Suprapubic skin (tissue), 4 donors: Measurements from ENCODE around the gene MAPRE2. TPM values are rescaled to one million over a fixed set of nuclear protein-coding genes. Genes with fewer than 3 reads are reported as not detected.

Source experiments
- DNase-seq, 2 donors: peaks; one replicate each; pipeline ENCODE4 v3.0.0-alpha.2; 2019; ENCODE audit warnings: low spot score in 2 of 2
- H3K27ac ChIP-seq: fragments of 200-600 bp; sonication (generic); one replicate; pipeline ENCODE4 v1.5.1; 2019
- H3K27me3 ChIP-seq: fragments of 200-600 bp; sonication (generic); one replicate; pipeline ENCODE4 v1.5.1; 2019
- H3K36me3 ChIP-seq: fragments of 200-600 bp; sonication (generic); one replicate; pipeline ENCODE4 v1.5.1; 2019
- H3K4me1 ChIP-seq: fragments of 200-600 bp; sonication (generic); one replicate; pipeline ENCODE4 v1.5.1; 2019
- H3K4me3 ChIP-seq: fragments of 200-600 bp; sonication (generic); one replicate; pipeline ENCODE4 v1.5.1; 2019; ENCODE audit warnings: mild to moderate bottlenecking
- H3K9me3 ChIP-seq: fragments of 200-600 bp; sonication (generic); one replicate; pipeline ENCODE4 v1.5.1; 2019
- EP300 ChIP-seq: sonication (generic); formaldehyde crosslinking; IDR thresholded peaks from one replicate; pipeline ENCODE4 v1.6.1; 2017; ENCODE audit warnings: antibody characterized with exemption
- POLR2A ChIP-seq, 2 donors: fragments of 450-650 bp; IDR thresholded peaks; one replicate each; pipeline ENCODE4 v1.6.1; 2017; ENCODE audit warnings: antibody characterized with exemption in 2 of 2, mild to moderate bottlenecking in 2 of 2, moderate library complexity in 2 of 2
- POLR2AphosphoS5 ChIP-seq, 3 donors: sonication (generic); formaldehyde crosslinking; IDR thresholded peaks; one replicate each; pipeline ENCODE4 v1.6.1; 2017; ENCODE audit warnings: antibody characterized with exemption in 3 of 3
- WGBS: methylation state at CpG from one replicate; pipeline ENCODE4 v1.1.5; 2018; 5-methylcytosine and 5-hydroxymethylcytosine counted together
- total RNA-seq, 4 donors: library from RNA; depleted of rRNA; stranded (reverse); fragments of >200 nt; gene quantifications; one replicate each; pipeline ENCODE4 v1.1.0, GENCODE V29; 2016
- TF ChIP-seq, protein P1 (sequence below), 2 donors: fragments of 200-600 bp in 1 of 2; fragments of 450-650 bp in 1 of 2; sonication (generic) in 1 of 2; IDR thresholded peaks; one replicate each; pipeline ENCODE4 v1.5.1; 2016 to 2019; ENCODE audit warnings: antibody characterized with exemption in 2 of 2, mild to moderate bottlenecking in 1 of 2, moderate library complexity in 1 of 2

Gene MAPRE2
- total RNA-seq, 4 donors from 2014 or later, result 29.9 to 51.2 (median 37.2) TPM

DNA sequence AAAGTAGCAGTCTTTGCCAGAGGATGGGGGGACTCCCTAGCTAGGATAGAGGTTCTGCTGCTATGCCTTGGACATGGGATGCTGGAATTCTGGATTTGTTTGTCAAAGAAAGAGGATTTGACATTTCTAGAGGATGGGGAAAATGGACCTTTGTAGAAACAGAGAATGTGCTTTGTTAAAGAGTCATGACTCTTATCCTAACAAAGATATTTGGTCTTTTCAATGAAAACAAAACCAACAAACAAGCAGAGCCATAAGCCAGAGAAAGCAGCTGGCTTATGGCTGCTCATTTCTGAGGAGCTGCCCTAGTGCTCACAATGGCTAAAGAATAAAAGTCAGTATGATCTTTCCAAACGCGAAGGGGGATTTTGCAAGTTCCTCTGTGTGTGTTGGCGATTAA is 40.8 kb upstream of the MAPRE2 start:
- no peaks in the 10 kb centered on the region for H3K4me1 ChIP-seq
- WGBS, result 77% methylated on average over 3 of the region's 3 CpGs
- TF ChIP-seq, protein P1, sequence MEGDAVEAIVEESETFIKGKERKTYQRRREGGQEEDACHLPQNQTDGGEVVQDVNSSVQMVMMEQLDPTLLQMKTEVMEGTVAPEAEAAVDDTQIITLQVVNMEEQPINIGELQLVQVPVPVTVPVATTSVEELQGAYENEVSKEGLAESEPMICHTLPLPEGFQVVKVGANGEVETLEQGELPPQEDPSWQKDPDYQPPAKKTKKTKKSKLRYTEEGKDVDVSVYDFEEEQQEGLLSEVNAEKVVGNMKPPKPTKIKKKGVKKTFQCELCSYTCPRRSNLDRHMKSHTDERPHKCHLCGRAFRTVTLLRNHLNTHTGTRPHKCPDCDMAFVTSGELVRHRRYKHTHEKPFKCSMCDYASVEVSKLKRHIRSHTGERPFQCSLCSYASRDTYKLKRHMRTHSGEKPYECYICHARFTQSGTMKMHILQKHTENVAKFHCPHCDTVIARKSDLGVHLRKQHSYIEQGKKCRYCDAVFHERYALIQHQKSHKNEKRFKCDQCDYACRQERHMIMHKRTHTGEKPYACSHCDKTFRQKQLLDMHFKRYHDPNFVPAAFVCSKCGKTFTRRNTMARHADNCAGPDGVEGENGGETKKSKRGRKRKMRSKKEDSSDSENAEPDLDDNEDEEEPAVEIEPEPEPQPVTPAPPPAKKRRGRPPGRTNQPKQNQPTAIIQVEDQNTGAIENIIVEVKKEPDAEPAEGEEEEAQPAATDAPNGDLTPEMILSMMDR (IDR thresholded peaks at IDR 0.05), result no peak
- TF ChIP-seq POLR2AphosphoS5 (IDR thresholded peaks at IDR 0.05) (no peak), EP300 (no peak), POLR2A (IDR thresholded peaks at IDR 0.05) (no peak)
- H3K27me3 ChIP-seq, result no peaks in the 10 kb centered on the region
- no peaks in the 10 kb centered on the region for H3K9me3 ChIP-seq
- H3K4me3 ChIP-seq, result no peak overlapping the region
- H3K36me3 ChIP-seq, result no peaks in the 10 kb centered on the region
- H3K27ac ChIP-seq, result no peak overlapping the region
- DNase-seq, result no peak

DNA sequence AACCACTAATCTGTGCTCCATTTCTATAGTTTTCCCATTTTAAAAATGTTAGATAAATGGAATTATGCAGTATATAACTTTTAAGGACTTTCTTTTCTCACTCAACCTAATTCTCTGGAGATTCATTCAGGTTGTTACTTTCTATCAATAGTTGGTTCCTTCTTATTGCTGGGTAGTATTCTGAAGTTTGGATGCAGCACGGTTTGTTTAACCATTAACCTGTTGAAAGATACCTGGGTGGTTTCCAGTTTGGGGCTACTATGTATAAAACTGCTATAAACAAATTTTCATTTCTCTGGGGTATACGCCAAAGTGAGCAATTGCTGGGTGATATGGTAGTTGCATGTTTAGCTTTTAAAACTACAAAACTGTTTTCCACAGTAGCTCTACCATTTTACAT is 39.1 kb upstream of the MAPRE2 start:
- DNase-seq, result no peak
- H3K27me3 ChIP-seq, result no peaks in the 10 kb centered on the region
- H3K4me1 ChIP-seq, result no peaks in the 10 kb centered on the region
- TF ChIP-seq POLR2A (IDR thresholded peaks at IDR 0.05) (no peak), EP300 (no peak), POLR2AphosphoS5 (IDR thresholded peaks at IDR 0.05) (no peak)
- TF ChIP-seq, protein P1 (IDR thresholded peaks at IDR 0.05), result no peak
- H3K9me3 ChIP-seq, result no peaks in the 10 kb centered on the region
- WGBS, result 90% methylated on average over 2 of the region's 2 CpGs
- no peak overlapping the region for H3K27ac ChIP-seq
- no peaks in the 10 kb centered on the region for H3K36me3 ChIP-seq
- H3K4me3 ChIP-seq, result no peak overlapping the region

DNA sequence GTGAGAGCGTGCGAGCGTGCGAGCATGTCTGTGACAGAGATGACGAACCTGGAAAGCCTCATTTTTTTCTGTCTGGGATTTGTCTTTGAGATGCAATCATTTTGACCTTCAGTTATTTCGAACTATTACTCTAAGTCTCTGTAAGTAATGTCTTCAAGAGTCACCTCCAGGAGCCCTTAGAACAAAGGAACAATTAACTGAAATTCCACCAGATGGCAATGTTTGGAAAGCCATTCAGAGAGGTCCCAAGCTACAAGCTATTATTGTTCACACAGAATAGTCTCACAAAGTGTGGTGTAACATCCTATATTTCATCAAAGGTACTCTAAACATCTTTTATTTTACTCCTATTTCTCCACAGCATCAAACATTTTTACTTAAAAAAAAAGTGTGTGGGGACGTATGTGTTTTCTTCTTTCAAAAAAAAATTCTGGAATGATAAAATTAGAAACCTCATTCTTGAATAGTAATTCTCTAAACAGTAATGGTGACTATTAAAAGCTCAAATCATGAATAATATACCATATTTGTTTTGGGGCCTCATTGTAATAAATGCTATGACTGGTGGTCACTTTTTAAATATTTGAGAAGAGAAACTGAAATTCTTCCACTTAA is 35.1 kb upstream of the MAPRE2 start:
- Histone ChIP-seq H3K4me3 (no peak overlapping the region), H3K4me1 (no peaks in the 10 kb centered on the region), H3K9me3 (no peaks in the 10 kb centered on the region), H3K27ac (no peak overlapping the region), H3K36me3 (no peaks in the 10 kb centered on the region), H3K27me3 (no peaks in the 10 kb centered on the region)
- WGBS, result 44% methylated on average over 7 of the region's 7 CpGs
- DNase-seq, result no peak
- TF ChIP-seq, protein P1 (IDR thresholded peaks at IDR 0.05), result peak; percentile 53 to 75
- TF ChIP-seq POLR2AphosphoS5 (IDR thresholded peaks at IDR 0.05), result no peak

DNA sequence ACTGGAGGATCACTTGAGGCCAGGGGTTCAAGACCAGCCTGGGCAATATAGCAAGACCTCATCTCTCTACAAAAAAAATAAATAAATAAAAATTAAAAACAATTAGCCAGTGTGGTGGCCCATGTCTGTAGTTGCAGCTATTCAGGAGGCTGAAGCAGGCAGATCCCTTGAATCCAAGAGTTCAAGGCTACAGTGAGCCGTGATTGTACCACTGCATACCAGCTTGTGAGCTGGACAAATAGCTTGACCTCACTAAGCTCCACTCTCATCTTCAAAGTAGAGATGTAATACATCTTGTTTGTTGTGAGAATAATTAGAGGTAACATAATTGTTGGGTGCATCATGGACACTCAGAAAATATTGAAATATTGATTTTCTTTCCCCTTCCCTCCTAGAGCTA is 31.1 kb upstream of the MAPRE2 start:
- H3K36me3 ChIP-seq, result no peaks in the 10 kb centered on the region
- no peak overlapping the region for H3K27ac ChIP-seq
- TF ChIP-seq, protein P1 (IDR thresholded peaks at IDR 0.05), result no peak
- TF ChIP-seq POLR2A (IDR thresholded peaks at IDR 0.05) (no peak), EP300 (no peak), POLR2AphosphoS5 (IDR thresholded peaks at IDR 0.05) (no peak)
- H3K9me3 ChIP-seq, result no peaks in the 10 kb centered on the region
- WGBS, result 89% methylated on average over 1 of the region's 1 CpG
- H3K4me1 ChIP-seq, result no peaks in the 10 kb centered on the region
- DNase-seq, result no peak
- no peak overlapping the region for H3K4me3 ChIP-seq
- H3K27me3 ChIP-seq, result no peaks in the 10 kb centered on the region

DNA sequence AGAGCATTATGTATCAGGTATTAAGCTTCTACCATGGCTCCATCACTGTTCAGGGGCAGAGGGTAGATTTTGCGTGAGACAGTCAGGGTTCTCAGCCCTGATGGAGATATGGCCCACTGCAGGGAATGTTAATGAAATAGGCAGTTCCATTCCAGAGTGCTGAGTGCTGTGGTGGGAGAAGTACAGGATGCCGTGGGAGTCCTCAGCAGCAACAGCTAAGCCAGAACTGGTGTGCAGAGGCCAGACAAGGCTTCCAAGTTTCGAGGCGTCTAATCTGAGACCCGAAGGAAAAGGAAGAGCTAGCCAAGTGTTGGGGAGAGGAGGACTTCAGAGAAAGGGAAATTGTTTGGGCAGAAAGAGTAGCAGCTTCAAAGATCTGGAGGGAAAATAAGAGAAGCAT is 30.2 kb upstream of the MAPRE2 start:
- Histone ChIP-seq H3K36me3 (no peaks in the 10 kb centered on the region), H3K27ac (no peak overlapping the region), H3K9me3 (no peaks in the 10 kb centered on the region), H3K4me1 (no peaks in the 10 kb centered on the region), H3K4me3 (no peak overlapping the region), H3K27me3 (no peaks in the 10 kb centered on the region)
- no peak for DNase-seq
- WGBS, result 71% methylated on average over 5 of the region's 5 CpGs
- TF ChIP-seq POLR2AphosphoS5 (IDR thresholded peaks at IDR 0.05) (no peak), EP300 (no peak)

DNA sequence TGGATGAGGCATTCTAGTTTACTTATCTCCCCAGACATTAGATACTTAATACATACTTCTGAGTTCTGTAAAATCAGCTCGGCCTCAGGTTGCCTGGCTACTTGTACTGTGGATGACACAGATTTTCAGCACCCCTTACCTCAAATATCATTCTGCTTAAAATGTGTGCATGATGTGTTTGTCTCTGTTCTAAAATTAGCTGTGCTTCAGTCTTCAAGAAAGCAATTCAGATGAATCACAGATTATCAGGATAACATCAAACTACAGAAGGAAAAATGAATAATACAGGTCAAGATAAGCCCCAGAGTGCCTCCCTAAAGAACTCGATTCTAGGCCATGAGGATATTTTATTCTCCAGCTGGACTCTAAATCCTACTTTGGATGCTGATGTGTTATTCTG is 21.3 kb upstream of the MAPRE2 start:
- Histone ChIP-seq H3K4me3 (no peak overlapping the region), H3K27me3 (no peaks in the 10 kb centered on the region), H3K27ac (no peak overlapping the region), H3K36me3 (no peaks in the 10 kb centered on the region), H3K4me1 (peaks cover 4% of the 10 kb centered on the region), H3K9me3 (no peaks in the 10 kb centered on the region)
- no peak for DNase-seq
- 83% methylated on average over 2 of the region's 2 CpGs for WGBS
- TF ChIP-seq, protein P1 (IDR thresholded peaks at IDR 0.05), result no peak
- TF ChIP-seq EP300 (no peak), POLR2AphosphoS5 (IDR thresholded peaks at IDR 0.05) (no peak), POLR2A (IDR thresholded peaks at IDR 0.05) (no peak)
